Measurements from ENCODE around the gene SLC22A15. TPM values are rescaled to one million over a fixed set of nuclear protein-coding genes. Genes with fewer than 3 reads are reported as not detected.
"Not testable (repeated sequence)": the region's sequence is repeated elsewhere in the genome, so short reads cannot be mapped to it uniquely, and the experiment has no call there.

Gene SLC22A15
- total RNA-seq, 1 experiment from 2014 or later: not detected

DNA sequence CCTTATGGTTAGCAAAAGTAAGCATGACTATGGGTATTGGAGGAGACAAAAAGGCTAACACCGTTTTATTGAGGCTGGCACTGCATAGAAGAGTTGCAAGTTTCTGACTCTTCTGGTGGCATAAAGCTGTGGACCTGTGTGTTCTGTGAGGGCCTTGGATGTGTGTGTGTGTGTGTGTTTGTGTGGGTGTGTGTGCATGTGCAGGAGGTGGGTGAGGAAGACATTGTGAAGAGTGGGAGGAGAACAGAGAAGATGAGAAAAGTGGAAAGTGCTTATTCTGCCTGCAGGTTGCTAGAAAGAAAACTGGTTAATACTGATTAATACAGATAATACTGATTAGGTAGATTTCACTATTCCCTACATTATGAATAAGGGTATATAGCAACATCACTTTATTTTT, 12.6 kb downstream of the SLC22A15 start:
- no peak overlapping the region for H3K9ac ChIP-seq (ENCODE audit: low read length)
- H3K79me2 ChIP-seq (ENCODE audit: low read length): no peaks in the 10 kb centered on the region
- H3K27me3 ChIP-seq (ENCODE audit: low read length): no peaks in the 10 kb centered on the region
- H3K4me3 ChIP-seq (ENCODE audit: low read length): no peak overlapping the region
- no peak overlapping the region for H3K4me2 ChIP-seq (ENCODE audit: low read depth, low read length, poor library complexity, severe bottlenecking)
- no peak for DNase-seq
- no peaks in the 10 kb centered on the region for H3K9me2 ChIP-seq (replicated peaks; ENCODE audit: insufficient read depth, low read length)
- no peaks in the 10 kb centered on the region for H3K36me3 ChIP-seq (ENCODE audit: insufficient read depth, low read length)
- H2AFZ ChIP-seq (ENCODE audit: low read length): no peak overlapping the region
- H3K27ac ChIP-seq (ENCODE audit: low read length): no peak overlapping the region
- H3K9me3 ChIP-seq (ENCODE audit: low read length): no peaks in the 10 kb centered on the region
- no peaks in the 10 kb centered on the region for H4K20me1 ChIP-seq (ENCODE audit: insufficient read depth, low read depth, low read length)
- no peaks in the 10 kb centered on the region for H3K4me1 ChIP-seq (ENCODE audit: low read length)

DNA sequence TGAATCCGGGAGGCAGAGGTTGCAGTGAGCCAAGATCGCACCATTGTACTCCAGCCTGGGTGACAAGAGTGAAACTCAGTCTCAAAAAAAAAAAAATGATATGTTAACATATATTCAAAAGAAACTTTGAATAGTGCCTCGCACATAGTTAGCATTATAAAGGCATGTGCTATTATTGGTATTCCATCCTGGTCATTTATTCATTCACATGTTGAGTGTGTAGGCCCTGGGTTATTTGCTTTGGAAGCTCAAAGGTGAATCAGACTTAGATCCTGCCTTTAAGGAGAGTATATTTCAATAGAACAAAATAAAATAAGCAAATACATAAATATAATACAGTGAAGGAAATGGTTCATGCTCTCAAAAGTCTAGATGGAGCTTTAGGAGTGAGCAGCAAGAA, 13.4 kb downstream of the SLC22A15 start:
- Histone ChIP-seq H4K20me1 (ENCODE audit: insufficient read depth, low read depth, low read length) (no peaks in the 10 kb centered on the region), H3K27ac (ENCODE audit: low read length) (no peak overlapping the region), H3K4me2 (ENCODE audit: low read depth, low read length, poor library complexity, severe bottlenecking) (no peak overlapping the region)

DNA sequence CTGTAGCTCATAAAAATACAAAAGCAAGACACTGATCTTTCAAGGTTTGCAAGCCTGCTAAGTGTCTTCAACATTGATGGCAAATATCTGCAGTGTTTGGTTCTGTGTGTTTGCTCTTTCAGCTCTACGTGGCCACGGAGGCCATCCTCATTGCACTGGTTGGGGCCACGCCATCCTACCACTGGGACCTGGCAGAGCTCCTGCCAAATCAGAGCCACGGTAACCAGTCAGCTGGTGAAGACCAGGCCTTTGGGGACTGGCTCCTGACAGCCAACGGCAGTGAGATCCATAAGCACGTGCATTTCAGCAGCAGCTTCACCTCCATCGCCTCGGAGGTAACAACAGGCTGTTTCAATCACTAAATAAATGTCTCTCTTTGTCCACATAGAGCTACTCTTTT, 15.6 kb downstream of the SLC22A15 start:
- H4K20me1 ChIP-seq (ENCODE audit: insufficient read depth, low read depth, low read length): no peaks in the 10 kb centered on the region
- H3K79me2 ChIP-seq (ENCODE audit: low read length): no peaks in the 10 kb centered on the region
- H2AFZ ChIP-seq (ENCODE audit: low read length): no peak overlapping the region
- H3K27me3 ChIP-seq (ENCODE audit: low read length): no peaks in the 10 kb centered on the region
- H3K9me3 ChIP-seq (ENCODE audit: low read length): no peaks in the 10 kb centered on the region
- DNase-seq: no peak
- H3K4me3 ChIP-seq (ENCODE audit: low read length): no peak overlapping the region
- H3K4me2 ChIP-seq (ENCODE audit: low read depth, low read length, poor library complexity, severe bottlenecking): no peak overlapping the region
- no peaks in the 10 kb centered on the region for H3K36me3 ChIP-seq (ENCODE audit: insufficient read depth, low read length)
- no peaks in the 10 kb centered on the region for H3K4me1 ChIP-seq (ENCODE audit: low read length)
- H3K27ac ChIP-seq (ENCODE audit: low read length): no peak overlapping the region
- H3K9me2 ChIP-seq (replicated peaks; ENCODE audit: insufficient read depth, low read length): no peaks in the 10 kb centered on the region
- no peak overlapping the region for H3K9ac ChIP-seq (ENCODE audit: low read length)

More for the DNA sequence above, 13.4 kb downstream of the SLC22A15 start:
- H2AFZ ChIP-seq (ENCODE audit: low read length): no peak overlapping the region
- H3K4me1 ChIP-seq (ENCODE audit: low read length): no peaks in the 10 kb centered on the region
- no peak overlapping the region for H3K4me3 ChIP-seq (ENCODE audit: low read length)
- no peak for DNase-seq
- H3K27me3 ChIP-seq (ENCODE audit: low read length): no peaks in the 10 kb centered on the region
- no peaks in the 10 kb centered on the region for H3K36me3 ChIP-seq (ENCODE audit: insufficient read depth, low read length)
- H3K9me3 ChIP-seq (ENCODE audit: low read length): no peaks in the 10 kb centered on the region
- no peaks in the 10 kb centered on the region for H3K79me2 ChIP-seq (ENCODE audit: low read length)
- H3K9ac ChIP-seq (ENCODE audit: low read length): no peak overlapping the region
- H3K9me2 ChIP-seq (replicated peaks; ENCODE audit: insufficient read depth, low read length): no peaks in the 10 kb centered on the region

GRCh38 chr1:115997921-115998320, 21.6 kb downstream of the SLC22A15 start:
- H3K4me3 ChIP-seq (ENCODE audit: low read length); H3K27ac ChIP-seq (ENCODE audit: low read length); H3K4me2 ChIP-seq (ENCODE audit: low read depth, low read length, poor library complexity, severe bottlenecking); H3K36me3 ChIP-seq (ENCODE audit: insufficient read depth, low read length); H3K9me2 ChIP-seq (replicated peaks; ENCODE audit: insufficient read depth, low read length); H4K20me1 ChIP-seq (ENCODE audit: insufficient read depth, low read depth, low read length); H3K27me3 ChIP-seq (ENCODE audit: low read length); H3K9ac ChIP-seq (ENCODE audit: low read length); H3K79me2 ChIP-seq (ENCODE audit: low read length); H3K9me3 ChIP-seq (ENCODE audit: low read length); DNase-seq; H2AFZ ChIP-seq (ENCODE audit: low read length); H3K4me1 ChIP-seq (ENCODE audit: low read length): not testable (repeated sequence)

- Histone ChIP-seq H3K4me1 (ENCODE audit: low read length) (peaks cover 5% of the 10 kb centered on the region; the same call in 1 of the 2 replicates), H3K4me2 (ENCODE audit: low read depth, low read length, poor library complexity, severe bottlenecking) (no peak overlapping the region), H3K4me3 (ENCODE audit: low read length) (no peak overlapping the region), H3K9me3 (ENCODE audit: low read length) (peaks cover 5% of the 10 kb centered on the region; the same call in 1 of the 2 replicates), H3K36me3 (ENCODE audit: insufficient read depth, low read length) (no peaks in the 10 kb centered on the region), H2AFZ (ENCODE audit: low read length) (no peak overlapping the region), H3K79me2 (ENCODE audit: low read length) (no peaks in the 10 kb centered on the region), H4K20me1 (ENCODE audit: insufficient read depth, low read depth, low read length) (no peaks in the 10 kb centered on the region), H3K27ac (ENCODE audit: low read length) (no peak overlapping the region), H3K9ac (ENCODE audit: low read length) (no peak overlapping the region), H3K27me3 (ENCODE audit: low read length) (no peaks in the 10 kb centered on the region), H3K9me2 (replicated peaks; ENCODE audit: insufficient read depth, low read length) (no peaks in the 10 kb centered on the region)
- DNase-seq: no peak
These were observed 25.6 kb downstream of the SLC22A15 start for GRCh38 chr1:116001739-116002487.

GRCh38 chr1:116002781-116003420, 26.6 kb downstream of the SLC22A15 start:
- peaks cover 5% of the 10 kb centered on the region; the same call in 1 of the 2 replicates for H3K4me1 ChIP-seq (ENCODE audit: low read length)
- no peak overlapping the region for H3K9ac ChIP-seq (ENCODE audit: low read length)
- H3K9me3 ChIP-seq (ENCODE audit: low read length): peaks cover 4% of the 10 kb centered on the region; the same call in 1 of the 2 replicates
- no peak overlapping the region for H3K27ac ChIP-seq (ENCODE audit: low read length)
- no peak overlapping the region for H3K4me3 ChIP-seq (ENCODE audit: low read length)
- no peaks in the 10 kb centered on the region for H3K36me3 ChIP-seq (ENCODE audit: insufficient read depth, low read length)
- no peaks in the 10 kb centered on the region for H3K9me2 ChIP-seq (replicated peaks; ENCODE audit: insufficient read depth, low read length)
- no peaks in the 10 kb centered on the region for H3K27me3 ChIP-seq (ENCODE audit: low read length)
- no peaks in the 10 kb centered on the region for H4K20me1 ChIP-seq (ENCODE audit: insufficient read depth, low read depth, low read length)
- DNase-seq: no peak
- no peaks in the 10 kb centered on the region for H3K79me2 ChIP-seq (ENCODE audit: low read length)
- H3K4me2 ChIP-seq (ENCODE audit: low read depth, low read length, poor library complexity, severe bottlenecking): no peak overlapping the region
- H2AFZ ChIP-seq (ENCODE audit: low read length): no peak overlapping the region

- Histone ChIP-seq H2AFZ (ENCODE audit: low read length) (no peak overlapping the region), H3K79me2 (ENCODE audit: low read length) (no peaks in the 10 kb centered on the region), H3K4me2 (ENCODE audit: low read depth, low read length, poor library complexity, severe bottlenecking) (no peak overlapping the region), H3K9ac (ENCODE audit: low read length) (no peak overlapping the region), H3K27ac (ENCODE audit: low read length) (no peak overlapping the region), H3K27me3 (ENCODE audit: low read length) (no peaks in the 10 kb centered on the region), H3K9me2 (replicated peaks; ENCODE audit: insufficient read depth, low read length) (no peaks in the 10 kb centered on the region), H3K36me3 (ENCODE audit: insufficient read depth, low read length) (no peaks in the 10 kb centered on the region), H3K4me1 (ENCODE audit: low read length) (peaks cover 5% of the 10 kb centered on the region; the same call in 1 of the 2 replicates), H3K9me3 (ENCODE audit: low read length) (no peaks in the 10 kb centered on the region), H3K4me3 (ENCODE audit: low read length) (no peak overlapping the region), H4K20me1 (ENCODE audit: insufficient read depth, low read depth, low read length) (no peaks in the 10 kb centered on the region)
- DNase-seq: no peak
These were observed 27.5 kb downstream of the SLC22A15 start for GRCh38 chr1:116003823-116004222.

DNA sequence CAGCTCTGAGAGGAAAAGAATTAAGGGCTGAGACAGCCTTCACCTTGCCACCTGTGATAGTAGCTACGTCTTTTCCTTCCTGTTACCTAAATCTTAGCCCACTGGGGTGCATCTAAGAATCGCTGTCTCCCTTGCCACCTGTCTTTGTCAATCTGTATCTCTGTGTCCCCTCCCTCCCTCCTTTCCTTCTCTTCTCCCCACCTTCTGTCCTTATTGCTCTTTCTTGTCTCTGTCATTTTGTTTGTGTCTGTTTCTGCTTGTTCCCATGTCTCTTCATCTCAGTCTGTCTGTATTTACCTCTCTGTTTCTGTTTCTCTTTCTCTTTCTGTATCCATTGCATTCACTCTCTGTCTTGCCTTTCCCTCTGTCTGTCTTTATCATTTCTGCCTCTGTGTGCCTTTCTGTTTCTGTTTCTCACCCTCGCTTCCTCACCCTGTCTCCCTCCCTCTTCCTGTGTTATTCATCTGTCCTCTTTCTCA, 30.2 kb downstream of the SLC22A15 start:
- H2AFZ ChIP-seq (ENCODE audit: low read length): no peak overlapping the region
- H3K4me1 ChIP-seq (ENCODE audit: low read length): peaks cover 5% of the 10 kb centered on the region; the same call in 1 of the 2 replicates
- no peak overlapping the region for H3K9ac ChIP-seq (ENCODE audit: low read length)
- no peak overlapping the region for H3K4me3 ChIP-seq (ENCODE audit: low read length)
- no peaks in the 10 kb centered on the region for H4K20me1 ChIP-seq (ENCODE audit: insufficient read depth, low read depth, low read length)
- no peak overlapping the region for H3K27ac ChIP-seq (ENCODE audit: low read length)
- DNase-seq: no peak
- H3K9me2 ChIP-seq (replicated peaks; ENCODE audit: insufficient read depth, low read length): no peaks in the 10 kb centered on the region
- H3K4me2 ChIP-seq (ENCODE audit: low read depth, low read length, poor library complexity, severe bottlenecking): no peak overlapping the region
- H3K79me2 ChIP-seq (ENCODE audit: low read length): no peaks in the 10 kb centered on the region
- H3K36me3 ChIP-seq (ENCODE audit: insufficient read depth, low read length): no peaks in the 10 kb centered on the region
- no peaks in the 10 kb centered on the region for H3K9me3 ChIP-seq (ENCODE audit: low read length)
- no peaks in the 10 kb centered on the region for H3K27me3 ChIP-seq (ENCODE audit: low read length)

Measured in Karpas-422 (cell line).